Karpas-422 (cell line): ENCODE data around the gene CACNA1C. TPM values are rescaled to one million over a fixed set of nuclear protein-coding genes. Genes with fewer than 3 reads are reported as not detected.

Experiments
- DNase-seq: peaks from one replicate; pipeline ENCODE4 v3.0.0-alpha.2; 2015
- H2AFZ ChIP-seq: fragments of 200-600 bp; sonication (generic); 2 replicates; pipeline ENCODE4 v1.6.1; 2014; ENCODE audit warnings: antibody characterized with exemption, low read length, mixed read lengths
- H3K27ac ChIP-seq: fragments of 200-600 bp; sonication (generic); 2 replicates; pipeline ENCODE4 v1.5.1; 2014; ENCODE audit warnings: mild to moderate bottlenecking, low read length, moderate library complexity
- H3K27me3 ChIP-seq: fragments of 200-600 bp; sonication (generic); 2 replicates; pipeline ENCODE4 v1.6.1; 2014; ENCODE audit warnings: low read length, mixed read lengths
- H3K36me3 ChIP-seq: fragments of 200-600 bp; sonication (generic); 2 replicates; pipeline ENCODE4 v1.6.1; 2014; ENCODE audit warnings: low read length, mixed read lengths; ENCODE audit not compliant: insufficient read depth
- H3K4me1 ChIP-seq: fragments of 200-600 bp; sonication (generic); 2 replicates; pipeline ENCODE4 v1.6.1; 2014; ENCODE audit warnings: mild to moderate bottlenecking, low read length, mixed read lengths
- H3K4me2 ChIP-seq: fragments of 200-600 bp; sonication (generic); 2 replicates; pipeline ENCODE4 v1.6.1; 2014; ENCODE audit warnings: low read length, low read depth, mild to moderate bottlenecking; ENCODE audit not compliant: poor library complexity, severe bottlenecking
- H3K4me3 ChIP-seq: fragments of 200-600 bp; sonication (generic); 2 replicates; pipeline ENCODE4 v1.5.1; 2014; ENCODE audit warnings: mild to moderate bottlenecking, antibody characterized with exemption, low read length, mixed read lengths
- H3K79me2 ChIP-seq: fragments of 200-600 bp; sonication (generic); 2 replicates; pipeline ENCODE4 v1.6.1; 2014; ENCODE audit warnings: mild to moderate bottlenecking, low read length, mixed read lengths
- H3K9ac ChIP-seq: fragments of 200-600 bp; sonication (generic); 2 replicates; pipeline ENCODE4 v1.6.0; 2014; ENCODE audit warnings: low read length
- H3K9me2 ChIP-seq: fragments of 200-600 bp; sonication (generic), shearing (Covaris generic); replicated peaks from 2 replicates; pipeline ENCODE4 v1.6.0; 2014; ENCODE audit warnings: mild to moderate bottlenecking, low read length, moderate library complexity; ENCODE audit not compliant: insufficient read depth
- H3K9me3 ChIP-seq: fragments of 300-700, 200-600 bp; sonication (generic); 2 replicates; pipeline ENCODE4 v1.6.1; 2014; ENCODE audit warnings: low read length, mixed read lengths
- H4K20me1 ChIP-seq: fragments of 200-600 bp; sonication (generic); 2 replicates; pipeline ENCODE4 v1.6.1; 2014; ENCODE audit warnings: mild to moderate bottlenecking, antibody characterized with exemption, low read length, low read depth; ENCODE audit not compliant: insufficient read depth
- total RNA-seq: library from RNA; depleted of rRNA; stranded (reverse); fragments of >200 nt; shearing (Covaris generic); gene quantifications from 2 replicates; pipeline ENCODE4 v1.2.3, GENCODE V29; 2014; ENCODE audit warnings: low replicate concordance

Gene CACNA1C
- total RNA-seq, 1 experiment from 2014 or later, result 0.11 TPM

DNA sequence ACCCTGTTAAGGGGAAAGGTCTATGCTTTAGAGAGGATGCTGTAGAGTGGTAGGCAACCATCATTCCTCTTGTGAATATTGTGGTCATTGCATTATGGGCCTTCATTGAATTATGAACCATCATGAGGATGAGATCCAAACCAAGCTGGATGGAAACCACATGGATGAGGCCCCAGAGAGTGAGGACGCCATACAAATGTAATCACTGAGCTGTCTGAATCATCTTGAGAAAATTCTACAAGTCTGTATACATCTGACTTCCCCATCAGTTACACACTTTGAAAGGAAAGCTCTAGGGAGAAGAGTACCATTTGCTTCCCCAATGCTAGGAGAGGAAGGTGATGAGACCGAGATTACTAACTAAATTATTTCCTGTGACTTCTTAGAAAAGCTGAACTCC is 172.9 kb downstream of the CACNA1C start:
- Histone ChIP-seq H3K4me1 (no peaks in the 10 kb centered on the region), H4K20me1 (no peaks in the 10 kb centered on the region), H3K27ac (no peak overlapping the region), H3K9me2 (no peaks in the 10 kb centered on the region), H3K9ac (no peak overlapping the region), H3K4me2 (no peak overlapping the region), H3K79me2 (no peaks in the 10 kb centered on the region), H2AFZ (no peak overlapping the region), H3K4me3 (no peak overlapping the region), H3K36me3 (no peaks in the 10 kb centered on the region), H3K9me3 (no peaks in the 10 kb centered on the region), H3K27me3 (no peaks in the 10 kb centered on the region)
- DNase-seq, result no peak

DNA sequence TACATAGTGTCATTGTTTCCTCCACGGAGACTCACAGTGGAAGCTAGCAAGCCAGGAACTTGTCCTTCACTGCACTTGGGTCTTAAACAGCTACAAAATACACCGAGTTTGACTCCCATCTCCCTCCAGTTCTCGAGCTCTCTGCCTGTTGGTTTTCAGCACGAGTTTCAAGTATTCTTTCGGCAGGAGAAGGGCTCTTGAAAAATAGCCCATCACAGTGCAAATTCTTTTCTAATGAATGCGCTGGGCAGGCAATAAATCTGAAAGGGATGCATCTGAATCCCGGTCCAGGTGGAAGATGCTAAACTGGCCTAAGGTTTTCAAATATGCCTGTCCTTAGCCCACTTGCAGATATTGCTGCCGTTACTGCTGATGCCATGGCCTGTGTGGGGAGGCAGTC is 173.9 kb downstream of the CACNA1C start:
- Histone ChIP-seq H3K4me1 (no peaks in the 10 kb centered on the region), H3K4me2 (no peak overlapping the region), H3K9ac (no peak overlapping the region), H2AFZ (no peak overlapping the region), H3K9me3 (no peaks in the 10 kb centered on the region), H3K79me2 (no peaks in the 10 kb centered on the region), H3K27ac (no peak overlapping the region), H3K9me2 (no peaks in the 10 kb centered on the region), H3K4me3 (no peak overlapping the region), H3K36me3 (no peaks in the 10 kb centered on the region), H4K20me1 (no peaks in the 10 kb centered on the region), H3K27me3 (no peaks in the 10 kb centered on the region)
- no peak for DNase-seq

DNA sequence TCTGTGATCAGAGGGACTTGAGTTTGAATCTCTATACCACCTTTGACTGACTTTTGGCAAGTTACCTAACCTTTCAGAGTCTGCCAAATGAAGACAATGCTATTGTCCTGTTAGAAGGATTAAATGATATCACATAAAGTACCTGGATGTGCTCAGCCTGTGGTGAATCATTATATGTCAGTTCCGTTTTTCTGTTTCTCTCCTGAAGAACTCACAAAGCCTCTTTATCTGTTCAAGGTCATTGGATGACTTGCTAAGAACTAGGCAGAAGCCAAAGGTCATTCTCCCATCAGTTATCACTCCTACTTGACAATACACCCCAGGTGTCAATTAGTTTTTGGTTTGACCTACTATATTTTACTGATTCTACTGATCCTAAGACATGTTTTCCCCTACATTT is 174.6 kb downstream of the CACNA1C start:
- Histone ChIP-seq H3K9me3 (no peaks in the 10 kb centered on the region), H3K4me3 (no peak overlapping the region), H3K4me2 (no peak overlapping the region), H3K36me3 (no peaks in the 10 kb centered on the region), H3K27ac (no peak overlapping the region), H4K20me1 (no peaks in the 10 kb centered on the region), H3K27me3 (no peaks in the 10 kb centered on the region), H3K79me2 (no peaks in the 10 kb centered on the region), H3K4me1 (no peaks in the 10 kb centered on the region), H2AFZ (no peak overlapping the region), H3K9me2 (no peaks in the 10 kb centered on the region), H3K9ac (no peak overlapping the region)
- no peak for DNase-seq

DNA sequence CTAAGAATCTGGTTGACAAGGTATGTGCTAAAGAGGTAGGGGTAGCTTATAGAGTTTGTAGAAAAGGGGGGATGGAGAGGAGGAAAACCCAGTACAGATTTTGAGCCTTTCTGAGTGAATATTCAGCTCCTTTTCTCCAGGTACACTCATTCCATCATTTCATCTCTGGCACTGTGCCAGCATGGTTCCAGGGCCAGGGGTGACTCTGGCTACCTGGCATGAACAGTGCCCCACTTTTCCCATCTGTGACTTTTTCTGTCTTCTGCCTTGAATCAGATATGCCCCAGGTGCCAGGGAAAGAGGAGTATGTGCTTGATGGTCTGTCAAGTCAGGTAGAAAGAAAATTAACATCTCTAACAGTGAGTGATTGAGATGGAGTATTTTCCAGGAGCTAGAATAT is 175.7 kb downstream of the CACNA1C start:
- Histone ChIP-seq H3K36me3 (no peaks in the 10 kb centered on the region), H3K4me2 (no peak overlapping the region), H3K27ac (no peak overlapping the region), H3K9me2 (no peaks in the 10 kb centered on the region), H3K4me1 (no peaks in the 10 kb centered on the region), H3K9me3 (no peaks in the 10 kb centered on the region), H3K9ac (no peak overlapping the region), H3K27me3 (no peaks in the 10 kb centered on the region), H2AFZ (no peak overlapping the region), H3K79me2 (no peaks in the 10 kb centered on the region), H4K20me1 (no peaks in the 10 kb centered on the region), H3K4me3 (no peak overlapping the region)
- DNase-seq, result no peak

DNA sequence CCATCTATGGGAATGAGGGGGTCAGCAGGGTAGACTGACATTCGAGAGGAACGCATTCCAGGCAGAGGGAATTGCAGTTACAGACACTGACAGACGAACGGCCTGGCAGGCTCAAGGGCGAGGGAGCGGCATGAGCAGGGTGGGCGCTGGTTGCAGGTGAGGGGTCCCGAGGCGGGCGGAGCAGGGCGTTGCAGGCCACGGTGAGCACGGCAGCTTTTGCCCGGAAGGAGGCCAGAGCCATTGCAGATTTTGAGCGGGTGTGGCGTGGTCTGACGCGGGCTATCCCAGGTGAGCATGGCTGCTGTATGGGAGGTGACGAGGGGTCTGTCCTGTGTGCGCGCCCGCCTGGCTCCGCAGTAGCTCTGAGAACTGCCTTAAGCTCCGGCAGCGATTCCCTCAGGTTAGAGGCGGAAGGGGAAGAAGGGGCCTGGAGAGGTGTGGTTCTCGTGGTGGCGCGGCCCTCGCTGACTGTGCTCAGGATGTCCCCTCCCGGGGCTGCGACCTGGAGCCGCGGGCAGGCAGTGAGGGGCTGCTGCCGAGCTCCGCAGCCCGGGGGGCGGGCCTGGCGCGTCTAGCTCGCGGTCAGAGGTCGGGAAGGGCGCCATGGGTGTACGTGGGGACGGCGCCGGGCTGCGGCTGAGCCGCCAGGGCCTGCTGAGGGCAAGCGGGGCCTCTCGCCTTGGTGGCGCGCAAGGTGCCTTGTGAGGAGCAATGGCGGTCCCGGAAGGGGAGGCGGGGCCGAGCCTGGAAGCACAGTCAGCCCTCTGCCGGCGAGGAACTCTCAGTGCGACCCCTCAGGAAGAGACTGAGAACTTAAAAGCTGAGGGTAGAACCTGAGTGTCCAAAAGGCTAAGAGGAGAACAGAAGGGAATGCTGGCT is 177.1 kb downstream of the CACNA1C start:
- H3K4me1 ChIP-seq, result no peaks in the 10 kb centered on the region
- H3K4me2 ChIP-seq, result no peak overlapping the region
- H3K9me2 ChIP-seq, result no peaks in the 10 kb centered on the region

DNA sequence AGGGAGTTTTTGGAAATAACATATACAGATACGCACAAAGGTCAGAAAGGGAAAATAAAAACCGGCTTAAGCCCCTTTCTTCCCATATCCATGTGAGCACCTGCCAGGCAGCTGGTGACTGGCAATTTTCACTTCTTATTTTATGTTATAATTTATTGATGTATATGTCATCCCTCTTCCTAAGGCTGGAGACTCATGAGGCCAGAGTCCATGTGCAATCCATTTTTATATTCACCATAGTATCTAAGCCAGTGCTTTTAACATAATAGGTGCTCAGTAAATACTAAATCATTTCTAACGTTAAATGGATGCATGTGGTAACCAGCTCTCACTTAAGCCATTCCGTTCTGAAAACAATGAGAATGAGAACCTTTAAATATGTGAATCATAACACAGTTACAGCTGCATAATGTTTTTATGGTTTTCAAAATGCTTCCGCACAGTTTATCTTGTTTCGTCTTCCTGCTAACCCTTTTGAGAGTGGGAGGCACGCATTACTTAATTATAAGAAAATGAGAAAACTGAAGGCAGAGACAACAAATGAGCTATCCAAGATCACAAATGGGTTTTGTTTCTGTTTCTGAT is 178.3 kb downstream of the CACNA1C start:
- H3K4me3 ChIP-seq, result no peak overlapping the region
- H3K9ac ChIP-seq, result no peak overlapping the region
- no peaks in the 10 kb centered on the region for H3K79me2 ChIP-seq
- H3K9me2 ChIP-seq, result no peaks in the 10 kb centered on the region
- no peak for DNase-seq
- no peaks in the 10 kb centered on the region for H3K4me1 ChIP-seq
- H3K36me3 ChIP-seq, result no peaks in the 10 kb centered on the region
- H3K4me2 ChIP-seq, result no peak overlapping the region
- H3K27ac ChIP-seq, result no peak overlapping the region
- H3K27me3 ChIP-seq, result no peaks in the 10 kb centered on the region
- no peaks in the 10 kb centered on the region for H3K9me3 ChIP-seq
- no peaks in the 10 kb centered on the region for H4K20me1 ChIP-seq
- H2AFZ ChIP-seq, result no peak overlapping the region

More for the DNA sequence above, 177.1 kb downstream of the CACNA1C start:
- H4K20me1 ChIP-seq, result no peaks in the 10 kb centered on the region
- H3K27me3 ChIP-seq, result no peaks in the 10 kb centered on the region
- H3K27ac ChIP-seq, result no peak overlapping the region
- H3K36me3 ChIP-seq, result no peaks in the 10 kb centered on the region
- no peak overlapping the region for H2AFZ ChIP-seq
- DNase-seq, result no peak
- H3K9ac ChIP-seq, result no peak overlapping the region
- no peaks in the 10 kb centered on the region for H3K9me3 ChIP-seq
- H3K4me3 ChIP-seq, result no peak overlapping the region
- H3K79me2 ChIP-seq, result no peaks in the 10 kb centered on the region

DNA sequence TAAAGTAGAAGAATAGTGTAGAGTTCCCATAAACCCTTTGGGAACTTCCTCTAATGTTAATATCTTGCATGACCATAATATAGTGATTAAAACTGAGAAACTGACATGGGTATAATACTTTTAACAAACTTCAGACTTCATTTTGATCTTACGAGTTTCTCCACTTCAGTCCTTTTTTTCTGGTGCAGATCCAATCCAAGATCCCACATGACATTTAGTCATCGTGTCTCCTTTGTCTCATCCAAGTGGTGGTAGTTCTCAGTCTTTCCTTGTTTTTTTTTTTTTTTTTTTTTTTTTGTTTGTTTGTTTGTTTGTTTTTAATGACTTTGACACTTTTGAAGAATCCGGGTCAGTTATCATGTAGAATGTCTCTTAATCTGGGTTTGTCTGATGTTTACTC is 179.2 kb downstream of the CACNA1C start:
- no peak overlapping the region for H3K9ac ChIP-seq
- H3K79me2 ChIP-seq, result no peaks in the 10 kb centered on the region
- no peaks in the 10 kb centered on the region for H3K36me3 ChIP-seq
- H3K4me2 ChIP-seq, result no peak overlapping the region
- H3K9me2 ChIP-seq, result no peaks in the 10 kb centered on the region
- H2AFZ ChIP-seq, result no peak overlapping the region
- no peak overlapping the region for H3K27ac ChIP-seq
- H4K20me1 ChIP-seq, result no peaks in the 10 kb centered on the region
- no peaks in the 10 kb centered on the region for H3K27me3 ChIP-seq
- no peaks in the 10 kb centered on the region for H3K9me3 ChIP-seq
- no peak overlapping the region for H3K4me3 ChIP-seq
- H3K4me1 ChIP-seq, result no peaks in the 10 kb centered on the region
- no peak for DNase-seq

DNA sequence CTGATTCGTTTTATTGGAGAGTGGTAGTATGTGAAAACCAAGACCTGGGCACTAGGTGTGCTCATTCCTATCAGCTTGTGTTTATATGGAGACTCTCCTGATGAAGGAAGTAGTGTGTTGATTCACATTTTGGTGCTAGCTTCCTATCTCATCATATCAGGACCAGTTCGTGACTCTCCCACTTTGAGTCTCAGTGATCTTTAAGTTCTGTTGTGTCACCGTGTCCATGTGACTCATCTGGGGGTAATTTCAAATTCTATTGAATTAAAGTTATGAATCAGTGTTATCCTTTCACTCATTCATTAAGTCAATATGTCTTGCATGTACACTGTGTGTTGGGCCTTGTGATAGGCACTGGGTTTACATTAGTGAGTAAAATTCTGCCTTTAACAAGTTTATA is 180.2 kb downstream of the CACNA1C start:
- no peaks in the 10 kb centered on the region for H3K9me3 ChIP-seq
- H3K27ac ChIP-seq, result no peak overlapping the region
- no peaks in the 10 kb centered on the region for H3K36me3 ChIP-seq
- H3K79me2 ChIP-seq, result no peaks in the 10 kb centered on the region
- H3K9ac ChIP-seq, result no peak overlapping the region
- H3K9me2 ChIP-seq, result no peaks in the 10 kb centered on the region
- H3K4me1 ChIP-seq, result no peaks in the 10 kb centered on the region
- H3K4me2 ChIP-seq, result no peak overlapping the region
- H3K4me3 ChIP-seq, result no peak overlapping the region
- H4K20me1 ChIP-seq, result no peaks in the 10 kb centered on the region
- no peak overlapping the region for H2AFZ ChIP-seq
- no peak for DNase-seq
- no peaks in the 10 kb centered on the region for H3K27me3 ChIP-seq
